Stimulated activated CD8-positive, alpha-beta memory T cell treated with anti-CD3 and anti-CD28 coated beads, Interleukin-7, amount 100 ng/mL, for 4 hours (primary cell): ENCODE results near the gene GPR39.
"Not testable (repeated sequence)": the region's sequence is repeated elsewhere in the genome, so short reads cannot be mapped to it uniquely, and the experiment has no call there.

Experiments used
- DNase-seq, 2 donors: peaks; one replicate each; pipeline ENCODE4 v3.0.0-alpha.2; 2020; ENCODE audit warnings: low read depth in 2 of 2

Gene GPR39

DNA sequence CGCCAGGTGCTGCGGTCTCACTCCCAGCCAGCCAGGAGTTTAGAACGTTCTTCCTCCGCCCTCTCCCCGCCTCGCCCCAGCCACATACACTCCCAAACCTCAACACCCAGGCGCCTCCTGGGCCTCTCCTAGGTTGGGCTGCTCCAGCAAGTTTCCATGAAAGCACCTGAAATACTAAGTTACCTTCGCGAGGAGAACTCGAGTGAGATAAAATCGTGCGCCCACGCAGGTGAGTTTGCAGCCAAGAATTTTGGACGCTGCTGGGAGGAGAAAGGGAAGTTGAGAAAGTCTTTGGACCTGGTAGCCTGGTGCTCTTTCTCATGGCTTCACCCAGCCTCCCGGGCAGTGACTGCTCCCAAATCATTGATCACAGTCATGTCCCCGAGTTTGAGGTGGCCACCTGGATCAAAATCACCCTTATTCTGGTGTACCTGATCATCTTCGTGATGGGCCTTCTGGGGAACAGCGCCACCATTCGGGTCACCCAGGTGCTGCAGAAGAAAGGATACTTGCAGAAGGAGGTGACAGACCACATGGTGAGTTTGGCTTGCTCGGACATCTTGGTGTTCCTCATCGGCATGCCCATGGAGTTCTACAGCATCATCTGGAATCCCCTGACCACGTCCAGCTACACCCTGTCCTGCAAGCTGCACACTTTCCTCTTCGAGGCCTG lies at the start of gene GPR39:
GPR39 (plus strand) TSS at position 83 of the 673 bp plus-strand sequence.
- DNase-seq, result no peak

DNA sequence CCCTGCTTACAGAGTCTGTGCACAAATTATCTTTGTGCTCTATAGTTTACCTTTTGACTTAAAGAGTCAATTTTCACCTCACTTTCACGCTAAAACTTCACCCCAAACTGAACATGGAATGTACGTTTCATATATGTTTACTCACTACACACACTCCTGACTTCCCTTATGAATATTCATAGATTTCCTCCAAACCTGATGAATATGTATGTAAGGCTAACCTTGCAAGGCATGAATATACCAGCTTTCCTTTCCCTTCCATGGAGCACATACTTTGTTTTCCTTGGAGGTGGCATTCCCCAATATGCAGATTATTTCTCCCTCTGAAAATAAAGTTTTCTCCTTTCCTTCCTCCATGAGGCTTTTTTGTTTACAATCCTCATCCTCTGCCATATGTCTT lies 48.4 kb upstream of the GPR39 start:
- DNase-seq, result no peak

DNA sequence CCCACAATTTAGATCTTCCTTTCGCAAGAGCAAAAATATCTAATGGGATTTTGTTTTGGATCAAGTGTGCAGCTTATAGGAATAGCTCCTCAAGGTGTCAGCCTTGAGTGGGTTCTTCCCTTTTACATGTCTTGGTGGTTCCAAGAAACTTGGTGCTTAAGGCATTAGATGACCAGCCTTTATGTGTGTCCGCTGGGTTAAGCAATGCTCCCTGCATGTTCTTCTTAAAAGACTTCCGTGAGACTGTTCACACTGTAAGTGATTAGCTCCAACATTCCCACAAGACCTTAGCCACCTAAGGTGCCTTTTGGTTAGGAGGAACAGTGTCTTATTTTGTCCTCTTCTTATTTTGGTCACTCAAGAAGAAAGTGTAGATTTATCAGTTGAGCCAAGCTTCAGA lies 44.3 kb upstream of the GPR39 start:
- DNase-seq, result no peak

DNA sequence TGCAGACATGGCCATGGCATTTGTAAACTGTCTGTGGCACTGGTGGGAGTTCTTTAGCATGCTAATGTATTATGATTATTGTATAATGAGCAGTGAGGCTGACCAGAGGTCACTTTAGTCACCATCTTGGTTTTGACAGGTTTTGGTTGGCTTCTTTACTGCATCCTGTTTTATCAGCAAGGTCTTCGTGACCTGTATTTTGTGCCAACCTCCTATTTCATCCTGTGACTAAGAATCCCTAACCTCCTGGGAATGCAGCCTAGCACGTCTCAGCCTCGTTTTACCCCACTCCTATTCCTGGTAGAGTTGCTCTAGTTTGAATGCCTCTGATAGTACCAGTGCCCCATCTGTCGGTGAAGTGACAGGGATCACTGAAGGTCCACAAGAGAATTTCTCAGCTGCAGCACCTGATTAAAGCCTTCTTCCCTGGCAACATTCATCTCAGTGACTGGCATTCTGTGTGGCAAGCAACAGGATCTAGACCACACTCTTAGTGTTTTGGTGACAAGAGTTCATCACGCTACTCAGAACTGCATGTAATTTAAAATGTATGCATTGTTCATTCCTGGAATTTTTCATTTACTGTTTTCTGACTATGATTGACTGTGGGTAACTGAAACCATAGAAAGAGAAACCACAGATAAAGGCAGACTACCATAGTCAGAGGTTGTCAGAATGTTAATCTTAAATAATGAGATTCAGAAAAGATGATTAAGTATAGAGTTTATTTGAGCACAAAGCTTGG lies 43.0 kb upstream of the GPR39 start:
- DNase-seq, result no peak

DNA sequence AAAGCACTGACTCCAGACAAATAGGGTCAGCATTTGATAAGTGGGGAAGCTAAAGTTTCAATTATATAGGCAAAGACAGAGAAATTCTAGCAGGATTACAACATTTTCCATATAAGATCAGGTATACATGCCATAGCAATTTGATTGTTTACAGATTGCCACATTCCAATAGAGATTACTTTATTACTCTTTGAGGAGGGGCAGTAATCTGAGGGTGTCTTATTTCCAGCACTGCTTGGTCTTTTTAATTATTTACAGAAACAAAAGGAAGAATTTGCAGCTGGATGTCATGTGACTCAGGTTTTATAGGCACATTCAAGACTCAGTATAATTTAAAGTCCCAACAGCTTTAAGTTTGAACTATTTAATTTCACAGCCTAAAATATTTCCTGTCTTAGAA lies 42.5 kb upstream of the GPR39 start:
- DNase-seq, result no peak

DNA sequence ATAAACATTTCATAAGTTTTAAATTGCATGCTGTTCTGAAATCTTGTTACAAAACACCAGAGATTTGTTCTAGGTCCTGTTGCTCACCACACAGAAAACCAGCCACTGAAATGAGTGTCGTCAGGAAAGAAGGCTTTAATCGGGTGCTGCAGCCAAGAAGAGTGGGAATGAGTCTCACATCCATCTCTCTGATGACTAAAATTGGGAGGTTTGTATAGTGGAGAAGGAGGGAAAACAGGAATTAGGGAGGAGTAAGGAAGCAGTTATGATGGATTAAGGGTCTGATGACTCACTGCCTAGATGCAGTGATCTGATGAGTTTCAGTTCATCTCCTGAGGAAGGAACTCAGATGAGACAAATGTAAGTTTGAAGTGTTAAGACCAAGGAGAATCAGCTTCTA lies 42.1 kb upstream of the GPR39 start:
- DNase-seq, result no peak

DNA sequence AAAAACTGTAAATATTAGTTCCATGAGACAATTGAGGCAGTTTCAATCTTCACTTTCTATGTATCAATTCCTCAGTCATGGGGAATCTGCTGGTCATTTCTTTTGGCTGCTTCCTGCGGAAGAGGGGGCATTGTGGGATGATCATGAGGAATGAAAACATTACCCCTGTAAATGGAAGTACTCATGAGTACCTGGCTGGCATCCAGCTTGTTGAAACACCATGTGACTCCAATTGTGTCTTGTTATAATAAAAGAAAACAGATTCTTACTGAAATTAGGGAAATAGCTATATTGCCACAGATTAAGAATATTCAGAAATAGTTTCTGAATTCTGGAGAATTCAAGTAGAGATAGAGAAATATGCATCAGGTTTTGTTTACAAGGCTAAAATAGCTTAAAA lies 41.6 kb upstream of the GPR39 start:
- DNase-seq, result no peak

DNA sequence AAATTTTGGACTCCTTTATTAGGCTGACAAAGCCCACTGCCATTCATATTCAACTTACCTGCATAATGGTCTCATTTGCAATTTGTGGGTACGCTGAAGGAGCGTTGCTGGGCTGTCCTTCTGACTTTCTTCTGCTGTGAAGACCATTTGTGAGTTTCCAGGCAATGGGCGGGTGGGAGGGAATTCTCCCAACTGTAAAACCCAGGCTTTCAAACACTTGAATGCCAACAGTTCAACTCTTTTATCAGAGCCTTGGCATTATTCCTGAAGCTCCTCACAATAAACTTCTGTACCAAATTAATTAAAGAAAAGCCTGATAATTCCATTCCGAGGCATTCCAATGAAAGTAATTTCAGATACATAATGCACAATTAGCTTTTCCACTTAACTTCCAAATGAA lies 35.2 kb upstream of the GPR39 start:
- DNase-seq, result no peak

DNA sequence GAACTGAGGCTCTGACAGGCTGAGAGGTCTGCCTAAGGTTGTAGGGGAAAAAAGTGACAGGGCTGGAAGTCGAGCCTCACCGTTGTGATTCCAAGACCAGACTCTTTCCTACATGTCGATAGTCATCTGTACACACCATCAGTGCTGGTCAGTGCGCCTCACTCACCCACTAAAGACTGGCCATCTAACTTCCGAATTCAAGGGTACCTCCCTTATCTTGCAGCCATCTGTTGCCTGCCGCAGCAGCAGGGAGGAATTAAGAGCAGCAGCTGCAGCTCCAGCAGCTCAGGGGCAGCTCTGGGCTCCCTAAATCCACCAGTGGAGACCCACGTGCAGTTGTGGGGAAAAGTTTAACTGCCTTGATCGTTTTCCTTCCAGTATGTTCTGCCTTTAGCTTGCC lies 32.6 kb upstream of the GPR39 start:
- no peak for DNase-seq

DNA sequence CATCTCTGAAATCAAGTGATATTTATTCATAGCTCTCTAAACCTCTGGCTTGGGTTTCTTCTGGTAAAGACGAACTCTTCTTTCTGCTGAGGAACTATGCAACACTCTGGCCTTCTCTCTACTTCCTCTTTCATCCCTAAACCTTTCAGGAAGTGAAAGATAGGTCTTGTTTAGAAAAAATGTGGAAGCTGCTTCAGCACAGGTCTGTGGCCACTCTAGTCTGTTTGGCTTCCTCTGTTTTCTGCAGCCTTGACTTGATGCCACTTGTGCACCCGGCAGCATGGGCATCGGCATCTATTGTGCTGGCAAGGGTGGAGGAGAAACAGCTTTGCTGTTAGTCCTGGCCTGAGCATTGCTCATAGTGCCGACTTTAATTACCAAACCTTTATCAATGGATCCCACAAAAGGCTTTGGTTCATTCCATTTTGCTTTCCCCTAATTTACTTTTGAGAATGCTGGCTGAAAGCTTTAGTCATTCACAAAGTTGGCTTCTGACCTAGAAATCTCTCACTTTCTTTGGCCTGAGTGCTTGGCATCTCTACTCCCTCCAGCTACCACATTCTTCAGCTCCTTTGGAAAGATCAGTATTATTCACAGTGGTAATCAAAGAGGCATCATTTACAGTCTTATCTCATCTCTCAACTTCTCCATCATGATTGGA lies 32.0 kb upstream of the GPR39 start:
- DNase-seq, result no peak

DNA sequence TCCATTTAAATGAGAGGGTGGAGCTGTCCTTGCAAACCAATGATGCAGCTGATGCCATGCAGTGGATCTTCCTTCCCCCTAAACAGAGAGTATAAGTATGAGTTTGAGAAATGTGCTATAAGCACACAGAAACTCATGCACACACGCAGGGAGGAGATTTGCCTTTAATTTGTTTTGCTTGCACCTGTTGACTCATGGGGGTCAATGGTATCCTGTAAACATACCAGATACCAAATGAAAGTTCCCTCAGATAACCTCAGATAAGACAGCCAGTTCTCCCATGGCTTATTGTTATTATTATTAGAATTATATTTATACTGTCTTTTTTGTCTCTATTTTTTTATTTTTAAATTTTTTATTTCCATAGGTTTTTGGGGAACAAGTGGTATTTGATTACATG lies 29.5 kb upstream of the GPR39 start:
- no peak for DNase-seq

DNA sequence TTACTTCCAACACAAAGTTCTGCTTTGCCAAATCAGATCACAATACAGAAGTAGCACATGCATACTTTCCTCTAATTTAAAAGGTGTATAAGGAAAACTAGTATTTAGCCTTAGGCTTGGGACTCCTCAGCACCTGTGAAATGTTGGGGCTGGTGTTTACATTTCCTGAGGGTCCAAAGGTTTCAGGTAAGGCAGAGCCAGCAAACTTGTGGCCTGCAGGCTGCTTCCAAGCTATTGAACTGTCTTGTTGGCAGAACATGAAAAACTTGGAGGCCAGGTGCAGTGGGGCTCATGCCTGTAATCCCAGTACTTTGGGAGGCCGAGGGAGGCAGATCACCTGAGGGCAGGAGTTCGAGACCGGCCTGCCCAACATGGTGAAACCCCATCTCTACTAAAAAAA lies 26.5 kb upstream of the GPR39 start:
- no peak for DNase-seq

DNA sequence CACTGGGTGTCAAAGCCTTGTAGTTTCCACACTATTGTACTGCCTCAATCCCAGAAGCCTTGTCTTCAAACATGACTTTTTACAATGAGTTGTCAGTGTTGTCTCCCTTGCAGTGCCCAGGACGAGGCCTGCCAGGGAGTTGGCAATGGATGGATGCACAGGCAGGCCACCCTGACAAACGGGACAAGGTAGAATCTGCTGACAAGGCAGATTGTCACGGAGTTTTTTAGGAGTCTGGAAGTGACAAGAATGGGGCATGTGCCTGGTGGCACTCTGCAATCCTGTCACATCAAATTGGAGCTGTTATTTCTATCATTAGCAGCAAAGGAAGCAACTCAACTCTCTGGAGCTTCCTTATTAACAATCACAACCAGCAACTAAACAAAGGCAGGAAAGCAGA lies 25.2 kb upstream of the GPR39 start:
- no peak for DNase-seq

DNA sequence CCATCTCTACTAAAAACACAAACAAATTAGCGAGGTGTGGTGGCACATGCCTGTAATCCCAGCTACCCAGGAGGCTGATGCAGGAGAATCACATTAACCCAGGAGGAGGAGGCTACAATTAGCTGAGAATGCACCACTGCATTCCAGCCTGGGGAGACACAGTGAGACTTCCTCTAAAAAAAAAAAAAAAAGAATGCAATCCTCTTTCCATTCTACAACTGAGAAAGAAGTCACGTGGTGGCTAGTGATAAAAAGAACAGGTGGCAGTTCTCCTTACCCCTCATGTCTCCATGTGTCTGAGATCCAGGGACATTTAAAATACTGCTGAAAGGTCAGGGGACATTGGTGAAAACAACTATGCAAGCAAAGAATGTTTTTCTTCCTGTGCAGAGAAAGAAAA lies 24.4 kb upstream of the GPR39 start:
- no peak for DNase-seq

DNA sequence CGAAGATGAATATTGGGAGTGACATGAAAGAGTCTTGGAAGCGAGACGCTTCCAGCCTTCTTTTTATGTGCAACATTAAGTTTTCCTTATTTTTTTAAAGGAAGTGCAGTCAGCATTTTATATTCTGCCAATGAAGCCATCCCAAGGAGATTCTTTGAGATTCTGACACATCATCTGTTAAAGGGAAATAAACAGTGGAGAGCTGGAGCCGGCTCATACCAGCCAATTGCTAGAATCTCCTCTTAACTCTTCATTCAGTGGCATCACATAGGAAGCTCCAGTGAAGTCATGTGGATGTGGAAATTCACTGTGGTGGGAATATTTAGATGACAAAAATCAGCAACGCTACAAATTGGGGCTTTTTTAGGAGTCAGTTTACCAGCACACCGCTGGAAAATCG lies 23.7 kb upstream of the GPR39 start:
- DNase-seq, result no peak

DNA sequence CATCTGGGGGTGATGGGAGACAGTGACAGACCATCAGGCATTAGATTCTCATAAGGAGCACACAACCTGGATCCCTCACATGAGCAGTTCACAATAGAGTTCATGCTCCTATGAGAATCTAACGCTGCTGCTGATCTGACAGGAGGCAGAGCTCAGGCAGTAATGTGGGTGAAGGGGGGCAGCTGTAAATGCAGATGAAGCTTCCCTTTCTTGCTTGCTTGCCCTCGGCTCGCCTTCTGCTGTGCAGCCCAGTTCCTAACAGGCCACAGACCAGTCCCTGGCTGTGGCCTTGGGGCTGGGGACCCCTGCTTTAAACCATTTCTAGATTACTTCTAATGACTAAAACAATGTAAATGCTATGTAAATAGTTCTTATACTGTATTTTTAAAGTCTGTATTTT lies 19.6 kb upstream of the GPR39 start:
- DNase-seq, result not testable (repeated sequence)

DNA sequence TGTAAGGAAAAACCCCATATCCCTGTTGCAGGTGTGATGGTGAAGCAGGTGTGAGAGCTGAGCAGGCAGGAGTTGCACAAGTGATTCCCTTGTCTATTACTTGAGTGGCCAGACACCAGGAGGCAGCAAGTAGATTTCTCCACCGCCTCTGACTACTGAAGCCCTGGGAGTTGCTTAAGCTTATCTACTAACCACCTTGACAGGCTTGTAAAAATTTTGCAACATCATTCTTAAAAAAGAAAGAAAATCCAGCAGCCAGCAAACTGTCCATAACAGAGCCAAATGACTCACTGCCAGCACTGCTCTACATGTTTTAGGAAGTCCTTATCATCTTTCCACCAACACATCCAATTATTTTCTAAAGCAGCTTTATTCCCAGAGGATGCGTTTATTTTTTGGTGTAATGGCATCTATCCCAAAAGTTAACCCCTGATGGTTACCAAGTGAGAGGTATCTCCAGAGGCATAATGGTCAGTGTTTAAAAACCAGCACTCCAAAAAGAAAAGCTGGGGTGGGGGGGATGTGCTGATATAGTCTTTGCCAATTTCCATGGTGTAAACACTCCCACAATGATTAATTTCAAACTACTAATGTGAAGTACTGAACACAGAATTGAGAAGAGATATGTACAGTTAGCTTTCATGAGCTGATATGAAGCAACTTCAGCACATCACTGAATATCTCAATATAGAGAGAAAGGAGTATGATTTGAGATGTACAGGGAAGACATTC lies 16.3 kb upstream of the GPR39 start:
- no peak for DNase-seq

DNA sequence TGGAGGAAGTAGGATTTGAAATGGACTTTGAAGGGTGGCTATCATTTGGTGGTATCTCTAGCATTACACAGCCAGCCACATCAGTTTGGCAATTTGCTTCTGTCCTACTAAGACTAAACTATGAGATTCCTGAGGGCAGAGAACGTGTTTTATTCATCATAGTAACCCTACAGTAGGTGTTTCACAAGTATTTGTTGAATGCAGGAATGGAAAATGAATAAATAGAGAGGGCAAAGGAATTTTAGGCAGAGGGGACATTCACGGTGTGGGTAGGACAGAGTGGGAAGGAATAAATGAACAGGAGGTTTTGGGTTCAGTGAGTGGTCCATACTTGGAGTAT lies 15.7 kb upstream of the GPR39 start:
- no peak for DNase-seq

DNA sequence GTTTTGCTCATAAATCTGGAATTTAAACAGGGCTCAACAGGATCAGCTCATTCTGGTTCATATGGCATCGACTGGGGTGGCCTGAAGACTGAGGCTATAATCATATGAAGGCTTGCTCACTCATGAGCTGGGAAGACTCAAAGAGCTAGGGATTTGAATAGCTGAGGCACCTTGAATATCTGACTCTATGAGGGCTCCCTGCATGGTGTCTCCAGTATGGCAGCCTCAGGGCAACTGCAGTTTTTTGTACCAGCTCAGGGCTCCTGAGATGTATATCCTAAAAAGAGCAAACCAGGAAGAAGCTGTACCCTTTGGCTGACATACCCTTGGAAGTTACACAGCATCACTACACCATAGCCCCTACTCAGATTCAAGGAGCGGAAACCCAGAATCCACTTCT lies 15.3 kb upstream of the GPR39 start:
- DNase-seq, result no peak

DNA sequence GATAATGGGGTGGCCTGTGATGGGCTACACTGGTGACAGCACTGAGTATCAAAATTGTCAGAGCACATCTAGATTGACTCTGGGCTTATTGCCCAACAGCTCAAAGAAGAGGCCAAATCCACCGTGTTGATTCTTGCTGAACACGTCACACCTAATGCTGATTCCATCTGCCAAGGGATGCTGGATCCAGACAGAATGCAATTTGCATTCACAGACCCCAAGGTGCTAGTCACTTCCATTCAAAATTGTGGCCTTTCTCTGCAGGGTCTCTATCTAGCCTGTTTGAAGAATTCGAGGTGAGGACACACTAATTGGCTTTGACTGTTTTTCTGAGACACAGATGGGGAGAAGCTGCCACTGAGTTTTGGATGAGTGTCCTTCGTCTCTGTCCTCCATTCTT lies 13.5 kb upstream of the GPR39 start:
- no peak for DNase-seq

DNA sequence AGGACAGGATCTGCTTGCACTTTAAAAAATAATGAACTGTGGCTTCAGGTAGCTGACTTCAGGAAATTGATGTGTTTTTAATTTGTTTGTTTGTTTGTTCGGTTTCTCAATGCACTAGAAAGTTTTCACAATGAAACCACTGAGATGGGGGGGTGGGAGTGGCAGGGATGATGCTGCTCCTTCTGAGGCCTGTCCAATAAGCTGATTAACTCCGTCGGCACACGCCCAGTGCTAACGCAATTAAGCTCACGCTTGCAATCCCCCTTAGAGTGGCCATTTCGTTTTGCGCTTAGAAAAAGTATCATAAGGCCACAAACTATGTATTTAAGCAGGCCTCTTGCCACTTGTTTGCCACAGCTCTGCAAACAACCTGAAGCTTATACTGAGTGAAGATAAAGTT lies 12.5 kb upstream of the GPR39 start:
- no peak for DNase-seq

DNA sequence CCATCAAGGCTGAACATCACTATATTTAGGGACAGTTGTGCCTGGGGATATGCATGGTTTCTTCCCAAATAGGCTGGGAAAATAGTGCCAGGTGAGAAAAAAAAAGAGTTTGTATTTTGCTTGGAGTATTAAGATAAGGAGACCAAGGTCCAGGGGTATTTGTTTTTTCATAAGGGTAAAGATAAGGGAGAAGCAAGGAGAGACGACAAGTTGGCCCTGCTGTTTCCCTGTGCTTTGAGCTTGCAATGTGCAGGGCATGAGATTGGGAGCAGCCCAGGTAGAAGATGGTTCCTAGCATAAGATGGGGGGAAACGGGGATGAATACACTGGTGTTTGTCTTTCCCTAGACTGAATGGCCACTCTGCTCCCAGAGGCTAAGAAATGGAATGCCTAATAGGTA lies 8.8 kb upstream of the GPR39 start:
- no peak for DNase-seq

DNA sequence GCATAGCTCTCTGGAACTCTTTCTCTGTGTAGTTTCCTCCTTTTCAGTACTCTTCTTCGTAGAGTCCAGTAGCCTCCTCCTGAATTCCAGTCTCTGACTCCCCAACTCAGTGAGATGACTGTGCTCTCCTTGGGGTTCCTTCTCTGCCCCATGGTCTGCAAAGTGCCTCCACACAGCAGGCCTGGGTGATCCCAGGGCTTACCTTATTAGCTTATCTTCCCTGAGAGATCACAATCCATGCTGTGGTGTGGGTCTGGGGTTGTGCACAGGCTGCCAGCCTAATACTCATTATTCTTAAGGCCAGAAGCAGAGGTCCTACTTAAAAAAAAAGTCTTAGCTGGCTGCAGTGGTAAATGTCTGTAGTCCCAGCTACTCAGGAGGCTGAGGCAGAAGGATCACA lies 4.6 kb upstream of the GPR39 start:
- no peak for DNase-seq
